ENCODE measurements around the gene CFAP221.

Gene CFAP221

DNA sequence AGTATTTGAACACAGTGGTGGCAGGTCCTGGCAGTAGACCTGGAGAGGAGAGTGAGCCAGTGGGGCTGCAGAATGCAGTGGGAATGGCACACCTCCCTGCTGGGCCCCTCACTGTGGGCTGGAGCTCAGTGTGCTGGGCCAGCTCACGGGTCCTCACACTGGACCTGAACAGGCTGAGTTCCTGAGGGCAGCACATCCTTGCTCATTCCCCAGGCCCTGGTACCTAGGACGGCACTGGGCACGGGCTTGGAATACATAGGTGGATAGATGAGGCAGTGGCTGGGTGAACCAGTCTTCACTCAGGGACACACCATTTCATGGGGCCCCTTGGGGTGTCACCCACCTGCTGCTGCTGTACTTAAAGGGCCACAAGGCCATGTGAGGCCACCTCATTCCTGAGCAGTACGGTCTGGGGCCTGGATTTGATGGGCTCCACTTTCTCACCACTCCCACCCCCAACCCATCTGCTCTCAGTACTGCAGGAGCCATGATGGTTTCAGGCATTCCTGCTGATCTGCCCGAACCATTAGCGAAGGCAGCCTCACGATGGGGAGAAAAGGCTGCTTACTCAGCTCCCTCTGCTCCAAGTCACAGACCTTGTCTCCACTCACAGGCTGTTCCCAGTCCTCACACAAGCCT lies 138.9 kb downstream of the CFAP221 start:
- Mint-ChIP-seq H3K27me3 (no peaks in the 10 kb centered on the region), H3K4me1 (ENCODE audit: low read depth) (peaks cover 36% of the 10 kb centered on the region), H3K4me3 (no peak overlapping the region), H3K36me3 (peaks cover 10% of the 10 kb centered on the region), H3K27ac (no peak overlapping the region), H3K9me3 (ENCODE audit: low read depth) (no peaks in the 10 kb centered on the region)

DNA sequence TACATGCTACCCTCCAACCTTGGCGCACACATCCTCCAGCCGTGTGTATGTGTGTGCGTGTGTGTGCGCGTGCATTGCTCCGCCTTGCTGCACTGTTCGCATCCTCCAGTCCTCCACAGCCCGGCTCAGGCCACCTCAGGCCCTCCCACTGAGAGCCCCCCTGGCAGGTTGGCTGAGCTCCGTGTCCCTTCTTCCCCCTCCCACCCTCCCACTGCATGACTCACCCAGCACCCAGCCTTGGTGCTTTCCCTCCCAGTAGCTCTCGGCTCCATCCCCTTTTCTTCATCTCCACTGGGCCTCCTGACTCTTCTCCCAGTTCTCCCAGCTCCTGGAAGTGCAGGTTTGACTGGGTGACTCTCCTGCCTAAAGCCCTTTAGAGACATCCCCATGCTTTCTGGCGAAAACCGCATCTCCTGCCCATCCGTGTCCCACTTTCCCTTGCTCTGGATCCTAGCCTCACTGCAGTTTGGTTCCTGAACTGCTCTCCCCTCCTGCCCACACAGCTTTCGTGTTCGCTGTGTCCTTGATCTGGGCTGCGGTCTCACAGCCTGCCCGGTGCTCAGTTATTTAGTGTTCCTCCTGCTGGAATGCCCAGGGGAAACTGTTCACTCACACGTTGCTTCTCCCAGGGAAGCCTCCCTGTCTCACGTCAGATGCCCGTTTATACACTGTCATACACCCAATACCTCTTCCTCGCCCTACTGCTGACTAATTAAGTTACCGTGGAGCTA lies 139.6 kb downstream of the CFAP221 start:
- Mint-ChIP-seq H3K4me1 (ENCODE audit: low read depth) (peaks cover 35% of the 10 kb centered on the region), H3K27ac (peak overlapping the region; percentile 46), H3K27me3 (no peaks in the 10 kb centered on the region), H3K9me3 (ENCODE audit: low read depth) (no peaks in the 10 kb centered on the region), H3K36me3 (peaks cover 10% of the 10 kb centered on the region), H3K4me3 (no peak overlapping the region)

DNA sequence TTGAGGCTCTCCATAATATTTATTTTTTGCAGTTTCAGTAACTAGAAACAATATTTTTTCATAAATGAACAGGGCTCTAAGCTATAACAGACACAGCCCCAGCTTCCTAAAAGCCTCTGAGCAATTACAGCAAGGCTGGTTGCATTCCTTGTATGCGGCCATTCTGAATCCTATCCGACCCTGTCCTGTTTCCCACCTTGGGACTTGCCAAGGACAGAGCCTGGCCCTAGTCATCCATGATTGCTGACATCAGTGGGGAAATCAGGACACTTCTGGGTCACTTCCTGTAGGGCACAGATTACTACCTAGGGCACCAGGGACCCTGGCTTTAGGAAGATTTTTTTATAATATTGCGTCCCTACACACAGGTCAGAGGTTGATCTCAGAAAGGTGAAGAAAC lies 140.3 kb downstream of the CFAP221 start:
- Mint-ChIP-seq H3K36me3 (peaks cover 10% of the 10 kb centered on the region), H3K9me3 (ENCODE audit: low read depth) (no peaks in the 10 kb centered on the region), H3K27ac (no peak overlapping the region), H3K4me3 (no peak overlapping the region), H3K4me1 (ENCODE audit: low read depth) (peaks cover 32% of the 10 kb centered on the region), H3K27me3 (no peaks in the 10 kb centered on the region)

DNA sequence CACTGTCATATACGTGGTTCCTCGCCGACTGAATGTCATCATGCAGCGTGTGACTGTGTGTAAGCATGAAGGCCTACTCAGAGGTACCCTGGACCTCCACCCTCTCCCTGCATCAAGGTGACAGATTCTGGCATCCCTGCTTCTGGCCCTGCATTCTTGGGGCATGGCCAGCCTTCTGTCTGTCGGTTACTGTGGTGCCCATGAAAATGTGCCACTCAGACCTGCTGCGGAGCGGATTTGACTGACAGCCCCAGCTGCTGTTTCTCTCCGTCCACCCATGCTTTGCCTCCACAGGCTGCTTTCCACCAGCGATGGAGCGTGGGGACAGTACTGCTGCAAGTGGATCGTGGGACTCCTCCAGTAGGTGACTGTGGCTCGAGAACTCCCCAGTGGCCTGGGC lies 144.4 kb downstream of the CFAP221 start:
- Mint-ChIP-seq H3K4me3 (no peak overlapping the region), H3K4me1 (ENCODE audit: low read depth) (peaks cover 7% of the 10 kb centered on the region), H3K36me3 (peaks cover 8% of the 10 kb centered on the region), H3K27ac (no peak overlapping the region), H3K9me3 (ENCODE audit: low read depth) (no peaks in the 10 kb centered on the region), H3K27me3 (no peaks in the 10 kb centered on the region)

DNA sequence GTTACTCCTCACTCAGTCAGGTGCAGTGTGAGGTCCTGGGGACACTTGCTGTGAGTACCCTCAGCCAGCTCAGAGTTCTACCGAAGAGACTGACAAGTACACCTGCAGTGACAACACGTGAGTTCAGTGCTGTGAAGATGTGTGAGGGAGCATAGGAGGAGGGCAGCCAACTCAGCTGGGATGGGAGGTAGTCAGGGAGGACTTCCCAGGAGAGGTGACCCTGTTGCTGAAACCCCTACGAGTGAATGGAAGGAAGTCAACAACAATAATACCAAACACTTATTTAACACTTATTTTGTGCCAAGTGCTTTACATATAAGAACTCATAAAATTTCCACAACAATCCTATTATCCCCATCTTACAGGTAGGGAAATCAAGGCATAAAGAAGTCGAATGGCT lies 145.0 kb downstream of the CFAP221 start:
- Mint-ChIP-seq H3K9me3 (ENCODE audit: low read depth) (no peaks in the 10 kb centered on the region), H3K36me3 (peaks cover 8% of the 10 kb centered on the region), H3K27ac (no peak overlapping the region), H3K4me3 (no peak overlapping the region), H3K4me1 (ENCODE audit: low read depth) (peaks cover 7% of the 10 kb centered on the region), H3K27me3 (no peaks in the 10 kb centered on the region)

DNA sequence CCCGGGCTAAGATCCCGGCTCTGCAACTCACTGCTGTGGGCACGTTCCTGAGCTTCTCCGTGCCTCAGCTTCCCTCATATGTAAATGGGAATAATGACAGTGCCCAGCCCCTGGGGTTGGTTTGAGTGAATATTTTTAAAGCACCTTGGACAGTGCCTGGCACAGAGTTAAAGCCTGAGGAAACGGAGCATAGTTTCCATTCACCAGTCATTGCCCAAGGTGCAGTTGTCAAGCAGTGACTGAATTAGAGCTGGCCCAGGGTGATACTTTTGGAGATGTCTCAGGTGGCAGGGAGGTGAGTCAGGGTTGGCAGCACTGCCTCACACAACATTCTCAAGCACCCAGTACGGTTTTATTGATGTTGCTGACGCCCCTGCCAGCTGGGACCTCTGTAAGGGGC lies 146.9 kb downstream of the CFAP221 start:
- H3K9me3 Mint-ChIP-seq (ENCODE audit: low read depth) = no peaks in the 10 kb centered on the region
- H3K4me1 Mint-ChIP-seq (ENCODE audit: low read depth) = peaks cover 21% of the 10 kb centered on the region
- no peak overlapping the region for H3K27ac Mint-ChIP-seq
- H3K36me3 Mint-ChIP-seq = peaks cover 8% of the 10 kb centered on the region
- H3K4me3 Mint-ChIP-seq = no peak overlapping the region
- no peaks in the 10 kb centered on the region for H3K27me3 Mint-ChIP-seq

DNA sequence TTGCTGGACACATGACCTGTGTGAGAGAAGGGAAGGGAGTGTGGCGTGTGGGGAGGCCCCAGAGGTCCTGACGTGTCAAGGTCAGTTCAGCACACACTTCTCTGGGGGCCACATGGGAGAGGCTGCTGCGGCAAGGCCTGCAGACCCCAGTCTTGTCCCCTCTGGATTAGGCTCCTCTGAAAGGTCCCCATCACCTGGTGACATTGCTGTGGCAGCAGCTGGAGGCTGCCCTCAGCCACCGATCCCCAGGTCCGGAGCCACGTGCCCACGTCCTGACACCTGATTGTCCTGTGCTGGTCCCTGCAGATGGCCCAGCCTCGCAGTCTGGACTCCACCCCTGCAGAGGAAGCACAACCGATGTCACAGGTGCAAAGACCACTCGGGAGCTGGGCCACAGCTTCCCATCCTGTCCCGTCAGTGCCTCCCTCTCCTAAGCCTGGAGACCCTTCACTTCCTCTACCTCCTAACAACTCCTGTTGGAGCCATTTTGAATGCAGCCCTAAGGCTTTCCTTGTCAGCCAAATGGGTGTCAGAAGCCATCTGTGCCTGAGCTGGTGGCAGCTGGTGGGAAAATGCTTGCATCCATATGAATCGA lies 147.5 kb downstream of the CFAP221 start:
- no peaks in the 10 kb centered on the region for H3K27me3 Mint-ChIP-seq
- no peaks in the 10 kb centered on the region for H3K9me3 Mint-ChIP-seq (ENCODE audit: low read depth)
- H3K36me3 Mint-ChIP-seq = peaks cover 8% of the 10 kb centered on the region
- H3K27ac Mint-ChIP-seq = no peak overlapping the region
- H3K4me3 Mint-ChIP-seq = no peak overlapping the region
- peaks cover 27% of the 10 kb centered on the region for H3K4me1 Mint-ChIP-seq (ENCODE audit: low read depth)

DNA sequence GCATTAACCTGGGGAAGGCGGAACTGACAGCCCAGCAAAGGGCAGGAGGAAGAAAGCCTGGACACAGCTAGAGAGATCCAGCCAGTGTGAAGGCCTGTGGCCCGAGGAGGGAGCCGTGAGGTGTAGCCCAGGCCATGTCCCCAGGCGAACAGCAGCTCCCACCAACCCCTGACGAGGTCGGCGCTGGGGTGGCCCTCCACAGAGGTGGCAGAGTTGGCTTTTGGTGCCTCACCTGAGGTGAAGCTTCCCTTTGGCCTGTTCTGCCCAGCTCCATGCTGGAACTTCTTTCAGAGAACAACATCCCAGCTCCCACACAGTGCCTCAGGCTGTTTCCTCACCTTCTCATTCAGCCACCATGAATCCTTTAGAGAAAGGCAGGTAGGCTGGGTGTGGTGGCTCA lies 148.1 kb downstream of the CFAP221 start:
- no peak overlapping the region for H3K4me3 Mint-ChIP-seq
- peaks cover 33% of the 10 kb centered on the region for H3K4me1 Mint-ChIP-seq (ENCODE audit: low read depth)
- no peak overlapping the region for H3K27ac Mint-ChIP-seq
- H3K9me3 Mint-ChIP-seq (ENCODE audit: low read depth) = no peaks in the 10 kb centered on the region
- H3K36me3 Mint-ChIP-seq = peaks cover 5% of the 10 kb centered on the region
- no peaks in the 10 kb centered on the region for H3K27me3 Mint-ChIP-seq

DNA sequence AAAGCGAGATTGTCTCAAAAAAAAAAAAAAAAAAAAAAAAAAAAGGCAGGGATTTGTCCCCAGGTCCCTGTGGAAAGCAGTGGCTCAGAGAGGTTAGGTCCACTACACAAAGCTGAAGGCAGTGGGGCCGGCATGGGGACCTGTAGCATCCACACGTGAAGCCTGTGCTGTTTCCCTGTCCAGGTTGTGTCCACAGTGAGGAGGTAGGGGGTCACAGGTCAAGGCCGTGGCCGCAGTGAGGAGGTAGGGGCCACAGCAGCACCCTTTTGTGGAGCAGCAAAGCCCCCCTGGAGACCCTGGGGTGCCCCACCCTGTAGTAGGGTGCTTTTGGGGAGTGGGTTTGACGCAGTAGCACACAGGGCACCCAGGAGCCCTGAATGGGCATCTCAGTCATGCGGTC lies 148.7 kb downstream of the CFAP221 start:
- Mint-ChIP-seq H3K27me3 (no peaks in the 10 kb centered on the region), H3K36me3 (peaks cover under 1% of the 10 kb centered on the region), H3K9me3 (ENCODE audit: low read depth) (no peaks in the 10 kb centered on the region), H3K4me3 (no peak overlapping the region), H3K4me1 (ENCODE audit: low read depth) (peaks cover 39% of the 10 kb centered on the region), H3K27ac (no peak overlapping the region)

DNA sequence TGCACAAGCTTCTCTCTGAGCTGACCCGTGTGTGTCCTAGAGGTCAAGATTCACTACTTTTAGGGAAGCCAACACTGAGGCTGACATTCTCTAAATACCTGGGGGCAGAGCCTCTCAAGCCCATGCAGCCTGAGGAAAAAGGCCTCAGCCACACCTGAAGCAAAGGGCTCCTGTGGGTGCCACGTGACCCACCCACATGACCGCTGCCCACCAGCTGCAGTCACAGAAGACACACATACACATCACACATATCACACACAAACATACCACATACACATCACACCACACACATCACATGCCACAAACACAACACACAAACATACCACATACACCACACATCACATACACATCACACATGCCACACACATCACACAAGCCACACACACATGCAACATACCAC lies 149.3 kb downstream of the CFAP221 start:
- Mint-ChIP-seq H3K4me1 (ENCODE audit: low read depth) (peaks cover 44% of the 10 kb centered on the region), H3K27me3 (no peaks in the 10 kb centered on the region), H3K27ac (no peak overlapping the region), H3K4me3 (no peak overlapping the region), H3K9me3 (ENCODE audit: low read depth) (no peaks in the 10 kb centered on the region), H3K36me3 (no peaks in the 10 kb centered on the region)

DNA sequence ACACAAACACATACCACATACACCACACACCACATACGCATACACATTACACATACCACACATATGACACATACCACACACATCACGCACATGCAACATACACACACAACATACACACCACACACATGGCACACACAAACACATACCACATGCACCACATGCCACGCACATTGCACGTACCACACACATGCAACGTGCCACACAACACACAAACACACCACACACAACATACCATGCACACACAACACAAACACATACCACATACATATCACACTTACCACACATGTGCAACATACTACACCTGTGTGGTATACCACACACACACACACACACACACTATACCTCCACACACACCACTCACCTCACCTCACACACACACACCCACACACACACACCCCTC lies 149.7 kb downstream of the CFAP221 start:
- Mint-ChIP-seq H3K9me3 (ENCODE audit: low read depth) (no peaks in the 10 kb centered on the region), H3K36me3 (no peaks in the 10 kb centered on the region), H3K4me3 (no peak overlapping the region), H3K27me3 (no peaks in the 10 kb centered on the region), H3K4me1 (ENCODE audit: low read depth) (peaks cover 45% of the 10 kb centered on the region), H3K27ac (no peak overlapping the region)

DNA sequence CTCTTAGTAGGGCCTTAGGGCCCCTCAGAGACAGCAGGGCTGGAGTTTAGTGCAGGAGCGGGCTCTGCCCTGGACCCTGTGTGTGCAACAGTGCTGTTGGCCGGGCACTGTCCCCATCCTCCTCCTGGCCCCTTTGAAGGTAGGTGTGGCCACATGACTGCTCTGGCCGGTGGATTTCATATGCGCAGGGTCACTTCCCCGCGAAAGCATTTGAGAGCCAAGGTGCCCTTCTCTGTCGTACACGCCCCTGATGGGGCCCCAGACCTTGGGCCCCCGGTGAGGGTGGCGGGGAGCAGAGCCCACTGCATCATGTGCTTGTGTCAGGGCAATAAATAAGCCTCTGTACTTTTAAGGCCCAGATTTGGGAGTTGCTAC lies 150.2 kb downstream of the CFAP221 start:
- Mint-ChIP-seq H3K27ac (no peak overlapping the region), H3K27me3 (no peaks in the 10 kb centered on the region), H3K4me1 (ENCODE audit: low read depth) (peaks cover 46% of the 10 kb centered on the region), H3K36me3 (no peaks in the 10 kb centered on the region), H3K9me3 (ENCODE audit: low read depth) (no peaks in the 10 kb centered on the region), H3K4me3 (peak overlapping the region; percentile 75)

DNA sequence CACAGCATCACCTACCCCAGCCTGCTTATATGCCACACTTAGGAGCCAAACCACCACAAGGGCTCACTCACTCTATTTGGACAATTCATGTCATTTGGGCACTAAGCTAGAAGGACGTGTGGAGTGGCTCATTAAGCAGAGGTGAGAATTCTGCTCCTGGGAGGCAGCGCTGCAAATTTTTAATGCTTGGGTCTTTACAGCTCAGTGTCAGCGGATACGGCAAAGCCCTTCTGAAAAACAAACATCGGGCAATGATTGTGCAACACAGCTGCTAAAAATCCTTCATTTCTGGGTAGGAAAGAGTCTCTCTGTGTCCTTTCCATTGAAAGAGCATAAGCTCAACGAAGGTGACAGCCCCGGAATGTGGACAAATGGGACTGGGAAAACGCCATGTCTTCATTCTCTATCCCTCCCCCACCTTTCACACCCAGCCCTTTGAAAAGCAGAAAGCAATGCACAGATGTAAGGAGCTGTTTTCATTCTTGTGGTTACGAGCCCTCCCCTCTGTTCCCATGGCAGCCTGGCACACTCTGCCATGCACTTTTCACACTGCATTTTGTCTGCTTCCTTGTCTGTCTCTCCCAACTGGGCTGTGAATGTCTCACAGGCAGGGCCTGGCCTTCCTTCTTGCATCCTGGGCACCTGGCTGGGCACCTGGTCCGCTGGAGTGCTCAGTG lies 150.7 kb downstream of the CFAP221 start:
- Mint-ChIP-seq H3K4me3 (peak overlapping the region; percentile 75), H3K36me3 (no peaks in the 10 kb centered on the region), H3K9me3 (ENCODE audit: low read depth) (no peaks in the 10 kb centered on the region), H3K27ac (peak overlapping the region; percentile 41), H3K4me1 (ENCODE audit: low read depth) (peaks cover 46% of the 10 kb centered on the region), H3K27me3 (no peaks in the 10 kb centered on the region)

DNA sequence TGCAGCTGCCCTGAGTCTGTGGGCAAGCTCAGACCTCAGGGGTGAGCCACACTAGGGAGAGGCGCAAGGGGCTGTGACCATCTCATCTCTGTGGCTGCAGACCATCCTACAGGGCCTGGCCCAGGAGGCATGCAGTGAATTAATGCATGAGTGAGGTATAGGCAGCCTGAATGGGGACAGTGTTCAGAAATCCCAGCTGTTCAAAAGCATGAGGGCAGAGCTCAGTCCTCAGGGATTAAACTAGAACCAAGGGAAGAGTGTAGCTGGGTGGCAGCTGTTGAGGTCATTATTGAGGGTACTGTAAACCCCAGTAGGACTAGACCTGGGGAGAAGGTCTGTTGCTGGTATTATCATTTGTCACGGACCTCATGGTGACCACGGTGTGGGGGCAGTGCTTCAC lies 151.8 kb downstream of the CFAP221 start:
- no peak overlapping the region for H3K27ac Mint-ChIP-seq
- no peaks in the 10 kb centered on the region for H3K9me3 Mint-ChIP-seq (ENCODE audit: low read depth)
- H3K4me3 Mint-ChIP-seq = no peak overlapping the region
- H3K4me1 Mint-ChIP-seq (ENCODE audit: low read depth) = peaks cover 46% of the 10 kb centered on the region
- no peaks in the 10 kb centered on the region for H3K36me3 Mint-ChIP-seq
- no peaks in the 10 kb centered on the region for H3K27me3 Mint-ChIP-seq

DNA sequence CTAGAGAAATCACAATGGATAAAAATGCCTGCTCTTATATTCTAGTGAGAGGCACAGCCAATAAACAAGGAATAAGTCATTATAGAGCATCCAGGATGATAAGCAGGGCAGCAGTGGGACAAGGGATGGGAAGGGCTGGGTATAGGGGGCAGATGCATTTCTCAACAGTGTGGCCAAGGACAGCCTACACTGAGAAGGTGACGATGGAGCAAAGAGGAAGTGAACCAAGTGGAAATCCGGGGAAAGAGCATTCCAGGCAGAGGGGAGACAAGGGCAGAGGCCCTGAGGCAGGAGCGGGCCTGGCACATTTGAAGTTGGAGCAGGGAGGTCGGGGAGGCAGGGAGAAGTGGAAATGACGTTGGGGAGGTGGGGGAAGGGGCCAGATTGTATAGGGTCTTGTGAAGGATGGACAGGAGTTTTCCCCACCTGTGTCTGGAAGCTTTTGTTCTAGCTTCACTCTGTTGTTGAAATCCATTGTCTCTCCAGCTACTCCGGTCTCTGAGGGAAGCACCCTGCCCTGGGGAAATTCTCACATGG lies 152.3 kb downstream of the CFAP221 start:
- Mint-ChIP-seq H3K27me3 (no peaks in the 10 kb centered on the region), H3K4me1 (ENCODE audit: low read depth) (peaks cover 46% of the 10 kb centered on the region), H3K36me3 (no peaks in the 10 kb centered on the region), H3K27ac (no peak overlapping the region), H3K4me3 (no peak overlapping the region), H3K9me3 (ENCODE audit: low read depth) (no peaks in the 10 kb centered on the region)

Measured in activated naive CD8-positive, alpha-beta T cell (primary cell).